GM12878 (cell line): Measurements from ENCODE around the gene CAB39L. TPM values are rescaled to one million over a fixed set of nuclear protein-coding genes. Genes with fewer than 3 reads are reported as not detected.

Experiments used
- CHD4 ChIP-seq: fragments of 200-600 bp; sonication (generic); IDR thresholded peaks from 2 replicates; pipeline ENCODE4 v1.6.1; 2016; ENCODE audit warnings: mild to moderate bottlenecking
- EZH2 ChIP-seq: IDR thresholded peaks from 2 replicates; pipeline ENCODE4 v1.6.1; 2012; ENCODE audit warnings: low read depth, mild to moderate bottlenecking, control low read depth, inconsistent platforms, low read length, borderline replicate concordance; ENCODE audit not compliant: control insufficient read depth
- GATAD2B ChIP-seq: fragments of 450-650 bp; conservative IDR thresholded peaks from 2 replicates; pipeline ENCODE4 v1.6.1; 2017; ENCODE audit warnings: low read depth, mild to moderate bottlenecking, moderate library complexity
- MTA2 ChIP-seq: fragments of 450-650 bp; IDR thresholded peaks from 2 replicates; pipeline ENCODE4 v1.6.1; 2016; ENCODE audit warnings: low read depth, mild to moderate bottlenecking, moderate library complexity
- polyA plus RNA-seq, 11 experiments: library from polyadenylated mRNA; depleted of rRNA in 4 of 11; unstranded in 6 of 11; stranded (reverse) in 5 of 11; fragments of >200 nt; fragmentation: Nextera tagmentation in 4 of 11; fragmentation: Illumina TruSeq in 1 of 11; extraction: Ambion mirVana in 4 of 11; extraction: Trizol in 1 of 11; gene quantifications; 1 replicate in 1 of 11; 2 replicates in 10 of 11; pipeline versions ENCODE4 v1.2.1 to v1.2.3, GENCODE V29; 2011 to 2016; ENCODE audit warnings: inconsistent platforms in 2 of 11, missing spikeins in 2 of 11, low read depth in 1 of 11
- total RNA-seq, 4 experiments: library from RNA; depleted of rRNA in 3 of 4; stranded (reverse); fragments of >200 nt in 3 of 4; fragmentation: Illumina TruSeq in 1 of 4; extraction: Trizol in 1 of 4; gene quantifications; 2 replicates each; pipeline versions ENCODE4 v1.2.1 to v1.2.3, GENCODE V29; 2013 to 2021
- TF ChIP-seq, protein P1 (sequence below): fragments of 450-650 bp; IDR thresholded peaks from 2 replicates; pipeline ENCODE4 v1.6.1; 2017; ENCODE audit warnings: low read depth, mild to moderate bottlenecking, moderate library complexity
- TF ChIP-seq, protein P2 (sequence below): fragments of 450-650 bp; formaldehyde crosslinking; IDR thresholded peaks from 2 replicates; pipeline ENCODE4 v1.5.0; 2022; ENCODE audit warnings: mild to moderate bottlenecking, missing genetic modification characterization
- TF ChIP-seq, protein P3 (sequence below): fragments of 450-650 bp; IDR thresholded peaks from 2 replicates; pipeline ENCODE4 v1.6.1; 2016; ENCODE audit warnings: mild to moderate bottlenecking, moderate library complexity, borderline replicate concordance

CAB39L gene
- total and polyA plus RNA-seq, 10 of the 15 experiments (the other 5 are each of a cell fraction or from before 2014, with no cell fraction given) = 0.88 to 3.0 (median 1.7) TPM

GRCh38 chr13:49347650-49348385, 96.0 kb downstream of the CAB39L start (continued):
- no peak for TF ChIP-seq EZH2
- no peak for TF ChIP-seq MTA2
- TF ChIP-seq, protein P1, sequence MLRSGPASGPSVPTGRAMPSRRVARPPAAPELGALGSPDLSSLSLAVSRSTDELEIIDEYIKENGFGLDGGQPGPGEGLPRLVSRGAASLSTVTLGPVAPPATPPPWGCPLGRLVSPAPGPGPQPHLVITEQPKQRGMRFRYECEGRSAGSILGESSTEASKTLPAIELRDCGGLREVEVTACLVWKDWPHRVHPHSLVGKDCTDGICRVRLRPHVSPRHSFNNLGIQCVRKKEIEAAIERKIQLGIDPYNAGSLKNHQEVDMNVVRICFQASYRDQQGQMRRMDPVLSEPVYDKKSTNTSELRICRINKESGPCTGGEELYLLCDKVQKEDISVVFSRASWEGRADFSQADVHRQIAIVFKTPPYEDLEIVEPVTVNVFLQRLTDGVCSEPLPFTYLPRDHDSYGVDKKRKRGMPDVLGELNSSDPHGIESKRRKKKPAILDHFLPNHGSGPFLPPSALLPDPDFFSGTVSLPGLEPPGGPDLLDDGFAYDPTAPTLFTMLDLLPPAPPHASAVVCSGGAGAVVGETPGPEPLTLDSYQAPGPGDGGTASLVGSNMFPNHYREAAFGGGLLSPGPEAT = no peak
- TF ChIP-seq, protein P2, sequence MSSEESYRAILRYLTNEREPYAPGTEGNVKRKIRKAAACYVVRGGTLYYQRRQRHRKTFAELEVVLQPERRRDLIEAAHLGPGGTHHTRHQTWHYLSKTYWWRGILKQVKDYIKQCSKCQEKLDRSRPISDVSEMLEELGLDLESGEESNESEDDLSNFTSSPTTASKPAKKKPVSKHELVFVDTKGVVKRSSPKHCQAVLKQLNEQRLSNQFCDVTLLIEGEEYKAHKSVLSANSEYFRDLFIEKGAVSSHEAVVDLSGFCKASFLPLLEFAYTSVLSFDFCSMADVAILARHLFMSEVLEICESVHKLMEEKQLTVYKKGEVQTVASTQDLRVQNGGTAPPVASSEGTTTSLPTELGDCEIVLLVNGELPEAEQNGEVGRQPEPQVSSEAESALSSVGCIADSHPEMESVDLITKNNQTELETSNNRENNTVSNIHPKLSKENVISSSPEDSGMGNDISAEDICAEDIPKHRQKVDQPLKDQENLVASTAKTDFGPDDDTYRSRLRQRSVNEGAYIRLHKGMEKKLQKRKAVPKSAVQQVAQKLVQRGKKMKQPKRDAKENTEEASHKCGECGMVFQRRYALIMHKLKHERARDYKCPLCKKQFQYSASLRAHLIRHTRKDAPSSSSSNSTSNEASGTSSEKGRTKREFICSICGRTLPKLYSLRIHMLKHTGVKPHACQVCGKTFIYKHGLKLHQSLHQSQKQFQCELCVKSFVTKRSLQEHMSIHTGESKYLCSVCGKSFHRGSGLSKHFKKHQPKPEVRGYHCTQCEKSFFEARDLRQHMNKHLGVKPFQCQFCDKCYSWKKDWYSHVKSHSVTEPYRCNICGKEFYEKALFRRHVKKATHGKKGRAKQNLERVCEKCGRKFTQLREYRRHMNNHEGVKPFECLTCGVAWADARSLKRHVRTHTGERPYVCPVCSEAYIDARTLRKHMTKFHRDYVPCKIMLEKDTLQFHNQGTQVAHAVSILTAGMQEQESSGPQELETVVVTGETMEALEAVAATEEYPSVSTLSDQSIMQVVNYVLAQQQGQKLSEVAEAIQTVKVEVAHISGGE (CRISPR knock-in tag) = no peak
- TF ChIP-seq CHD4 = no peak
- TF ChIP-seq, protein P3, sequence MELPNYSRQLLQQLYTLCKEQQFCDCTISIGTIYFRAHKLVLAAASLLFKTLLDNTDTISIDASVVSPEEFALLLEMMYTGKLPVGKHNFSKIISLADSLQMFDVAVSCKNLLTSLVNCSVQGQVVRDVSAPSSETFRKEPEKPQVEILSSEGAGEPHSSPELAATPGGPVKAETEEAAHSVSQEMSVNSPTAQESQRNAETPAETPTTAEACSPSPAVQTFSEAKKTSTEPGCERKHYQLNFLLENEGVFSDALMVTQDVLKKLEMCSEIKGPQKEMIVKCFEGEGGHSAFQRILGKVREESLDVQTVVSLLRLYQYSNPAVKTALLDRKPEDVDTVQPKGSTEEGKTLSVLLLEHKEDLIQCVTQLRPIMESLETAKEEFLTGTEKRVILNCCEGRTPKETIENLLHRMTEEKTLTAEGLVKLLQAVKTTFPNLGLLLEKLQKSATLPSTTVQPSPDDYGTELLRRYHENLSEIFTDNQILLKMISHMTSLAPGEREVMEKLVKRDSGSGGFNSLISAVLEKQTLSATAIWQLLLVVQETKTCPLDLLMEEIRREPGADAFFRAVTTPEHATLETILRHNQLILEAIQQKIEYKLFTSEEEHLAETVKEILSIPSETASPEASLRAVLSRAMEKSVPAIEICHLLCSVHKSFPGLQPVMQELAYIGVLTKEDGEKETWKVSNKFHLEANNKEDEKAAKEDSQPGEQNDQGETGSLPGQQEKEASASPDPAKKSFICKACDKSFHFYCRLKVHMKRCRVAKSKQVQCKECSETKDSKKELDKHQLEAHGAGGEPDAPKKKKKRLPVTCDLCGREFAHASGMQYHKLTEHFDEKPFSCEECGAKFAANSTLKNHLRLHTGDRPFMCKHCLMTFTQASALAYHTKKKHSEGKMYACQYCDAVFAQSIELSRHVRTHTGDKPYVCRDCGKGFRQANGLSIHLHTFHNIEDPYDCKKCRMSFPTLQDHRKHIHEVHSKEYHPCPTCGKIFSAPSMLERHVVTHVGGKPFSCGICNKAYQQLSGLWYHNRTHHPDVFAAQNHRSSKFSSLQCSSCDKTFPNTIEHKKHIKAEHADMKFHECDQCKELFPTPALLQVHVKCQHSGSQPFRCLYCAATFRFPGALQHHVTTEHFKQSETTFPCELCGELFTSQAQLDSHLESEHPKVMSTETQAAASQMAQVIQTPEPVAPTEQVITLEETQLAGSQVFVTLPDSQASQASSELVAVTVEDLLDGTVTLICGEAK = no peak
- TF ChIP-seq GATAD2B = no peak
